CD8-positive, alpha-beta memory T cell (primary cell): Measurements from ENCODE around the gene CALML3. TPM values are rescaled to one million over a fixed set of nuclear protein-coding genes. Genes with fewer than 3 reads are reported as not detected.
"Not testable (repeated sequence)": the region's sequence is repeated elsewhere in the genome, so short reads cannot be mapped to it uniquely, and the experiment has no call there.

Experiments used
- CTCF ChIA-PET: fragments of 350-600 bp; sonication (Branson Sonifier 250); formaldehyde crosslinking; loops from one replicate; lab custom pipeline; 2021; ENCODE audit warnings: antibody characterized with exemption; lab: Charles Lee
- POLR2A ChIA-PET: fragments of 350-600 bp; sonication (Branson Sonifier 250); formaldehyde crosslinking; loops from one replicate; lab custom pipeline; 2021; ENCODE audit warnings: antibody characterized with exemption; lab: Charles Lee
- DNase-seq, 5 donors: peaks; one replicate each; pipeline versions ENCODE4 v3.0.0 to v3.0.0-alpha.2; 2020 to 2022; ENCODE audit warnings: mixed read lengths in 1 of 5
- H3K27ac ChIP-seq: one replicate; pipeline ENCODE4 v1.7.0; 2013; ENCODE audit warnings: low read depth, mild to moderate bottlenecking, low read length, moderate library complexity
- H3K27me3 ChIP-seq: 2 replicates; pipeline ENCODE4 v1.7.0; 2013; ENCODE audit warnings: low read length, mild to moderate bottlenecking; ENCODE audit not compliant: insufficient read depth, poor library complexity, severe bottlenecking
- H3K36me3 ChIP-seq: 2 replicates; pipeline ENCODE4 v1.7.0; 2013; ENCODE audit warnings: mild to moderate bottlenecking, low read length, moderate library complexity; ENCODE audit not compliant: insufficient read depth
- H3K4me1 ChIP-seq: 2 replicates; pipeline ENCODE4 v1.7.0; 2013; ENCODE audit warnings: mild to moderate bottlenecking, low read length, moderate library complexity; ENCODE audit not compliant: insufficient read depth
- H3K4me3 ChIP-seq: 2 replicates; pipeline ENCODE4 v1.7.0; 2013; ENCODE audit warnings: mild to moderate bottlenecking, low read length
- H3K9me3 ChIP-seq: 2 replicates; pipeline ENCODE4 v1.7.0; 2013; ENCODE audit warnings: mild to moderate bottlenecking, low read length
- H3K27ac Mint-ChIP-seq, 8 donors: one replicate each; pipeline ENCODE4 v1.8.0; 2020 to 2021; ENCODE audit warnings: mixed read lengths in 8 of 8, mild to moderate bottlenecking in 6 of 8, inconsistent platforms in 3 of 8, moderate library complexity in 3 of 8
- H3K27me3 Mint-ChIP-seq, 2 donors: one replicate each; pipeline ENCODE4 v1.8.0; 2020 to 2021; ENCODE audit warnings: mixed read lengths in 2 of 2, mild to moderate bottlenecking in 1 of 2, moderate library complexity in 1 of 2
- H3K36me3 Mint-ChIP-seq, 3 donors: one replicate each; pipeline ENCODE4 v1.8.0; 2020 to 2021; ENCODE audit warnings: mixed read lengths in 3 of 3, inconsistent platforms in 1 of 3, mild to moderate bottlenecking in 1 of 3
- H3K4me1 Mint-ChIP-seq, 3 donors: one replicate each; pipeline ENCODE4 v1.8.0; 2020 to 2021; ENCODE audit warnings: mixed read lengths in 3 of 3, inconsistent platforms in 1 of 3, mild to moderate bottlenecking in 1 of 3
- H3K4me3 Mint-ChIP-seq, 7 donors: one replicate each; pipeline ENCODE4 v1.8.0; 2020 to 2021; ENCODE audit warnings: mixed read lengths in 7 of 7, mild to moderate bottlenecking in 6 of 7, moderate library complexity in 4 of 7, inconsistent platforms in 2 of 7
- H3K9me3 Mint-ChIP-seq, 5 donors: one replicate each; pipeline ENCODE4 v1.8.0; 2020 to 2022; ENCODE audit warnings: mixed read lengths in 5 of 5, mild to moderate bottlenecking in 3 of 5, moderate library complexity in 2 of 5, inconsistent platforms in 1 of 5
- polyA plus RNA-seq: library from polyadenylated mRNA; unstranded; fragments of 300-500 nt; fragmentation: Illumina TruSeq; gene quantifications from one replicate; pipeline ENCODE4 v1.2.3, GENCODE V29; 2021
- total RNA-seq, 2 experiments: library from RNA; stranded (reverse); gene quantifications; one replicate each; pipeline ENCODE4 v1.2.3, GENCODE V29; 2021

CALML3 gene
- total and polyA plus RNA-seq, 3 experiments from 2014 or later = not detected

GRCh38 chr10:5557040-5557721 lies 32.4 kb downstream of the CALML3 start:
- H3K9me3 Mint-ChIP-seq = no peaks in the 10 kb centered on the region
- Histone ChIP-seq H3K27me3 (no peaks in the 10 kb centered on the region), H3K4me1 (peaks cover 16% of the 10 kb centered on the region), H3K4me3 (no peak overlapping the region), H3K9me3 (no peaks in the 10 kb centered on the region), H3K27ac (no peak overlapping the region), H3K36me3 (no peaks in the 10 kb centered on the region)
- peaks cover 6 to 11% (median 6%) of the 10 kb centered on the region in 3 donors for H3K4me1 Mint-ChIP-seq
- POLR2A ChIA-PET = interaction anchor here (0.6 kb wide), 1 partner anchor 8 kb away, joined by 4 read pairs; no protein-coding TSS in a partner anchor
- H3K4me3 Mint-ChIP-seq = no peak overlapping the region
- no peaks in the 10 kb centered on the region for H3K36me3 Mint-ChIP-seq
- CTCF ChIA-PET = no interaction called here
- peaks cover 5 to 8% of the 10 kb centered on the region in 2 donors for H3K27me3 Mint-ChIP-seq
- DNase-seq = no peak
- H3K27ac Mint-ChIP-seq = no peak overlapping the region

- no peak overlapping the region for H3K4me3 Mint-ChIP-seq
- ChIA-PET POLR2A (interaction anchor here (0.6 kb wide), 1 partner anchor 9 kb away, joined by 4 read pairs; no protein-coding TSS in a partner anchor), CTCF (interaction anchor here (1.0 kb wide), 1 partner anchor 8 kb away, joined by 3 read pairs; no protein-coding TSS in a partner anchor)
- no peak overlapping the region for H3K27ac Mint-ChIP-seq
- H3K9me3 ChIP-seq = no peaks in the 10 kb centered on the region
- H3K9me3 Mint-ChIP-seq = no peaks in the 10 kb centered on the region
- H3K27me3 Mint-ChIP-seq = peaks cover 4 to 11% of the 10 kb centered on the region in 2 donors
- no peaks in the 10 kb centered on the region for H3K36me3 ChIP-seq
- no peak overlapping the region for H3K4me3 ChIP-seq
- no peak overlapping the region for H3K27ac ChIP-seq
- DNase-seq = no peak
- H3K4me1 Mint-ChIP-seq = peaks cover 0 to 2% (median 0%) of the 10 kb centered on the region in 3 donors
- peaks cover 7% of the 10 kb centered on the region for H3K4me1 ChIP-seq
- no peaks in the 10 kb centered on the region for H3K36me3 Mint-ChIP-seq
- no peaks in the 10 kb centered on the region for H3K27me3 ChIP-seq
Observed at GRCh38 chr10:5557799-5558771, 33.3 kb downstream of the CALML3 start.

DNA sequence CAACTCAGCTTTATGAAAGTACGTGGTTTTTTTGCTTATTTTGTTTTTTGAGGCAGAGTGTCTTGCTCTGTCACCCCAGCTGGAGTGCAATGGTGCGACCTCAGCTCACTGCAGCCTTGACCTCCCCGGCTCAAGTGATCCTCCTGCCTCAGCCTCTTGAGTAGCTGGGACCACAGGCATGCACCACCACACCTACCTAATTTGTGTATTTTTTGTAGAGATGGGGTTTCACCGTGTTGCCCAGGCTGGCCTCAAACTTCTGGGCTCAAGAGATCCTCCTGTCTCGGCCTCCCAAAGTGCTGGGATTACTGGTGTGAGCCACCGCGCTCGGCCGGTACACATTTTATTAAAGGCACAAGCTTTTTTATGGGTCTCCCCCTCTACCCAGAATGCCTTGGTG lies 34.3 kb downstream of the CALML3 start:
- H3K4me3 ChIP-seq, H3K4me1 ChIP-seq, H3K27me3 ChIP-seq, H3K27me3 Mint-ChIP-seq, H3K9me3 Mint-ChIP-seq, H3K27ac ChIP-seq, H3K4me3 Mint-ChIP-seq, H3K27ac Mint-ChIP-seq, H3K36me3 ChIP-seq, H3K4me1 Mint-ChIP-seq, H3K9me3 ChIP-seq, H3K36me3 Mint-ChIP-seq, POLR2A ChIA-PET, DNase-seq: not testable (repeated sequence)
- CTCF ChIA-PET = interaction anchor here (1.0 kb wide), 1 partner anchor 9 kb away, joined by 3 read pairs; no protein-coding TSS in a partner anchor

- no peaks in the 10 kb centered on the region for H3K27me3 ChIP-seq
- H3K27me3 Mint-ChIP-seq = peaks cover 1 to 8% of the 10 kb centered on the region in 2 donors
- no peak overlapping the region for H3K27ac Mint-ChIP-seq
- H3K36me3 Mint-ChIP-seq = peaks cover 0 to 6% (median 0%) of the 10 kb centered on the region in 3 donors
- peaks cover 9 to 11% (median 10%) of the 10 kb centered on the region in 3 donors for H3K4me1 Mint-ChIP-seq
- no peaks in the 10 kb centered on the region for H3K36me3 ChIP-seq
- ChIA-PET POLR2A (no interaction called here), CTCF (interaction anchor here (1.1 kb wide), 1 partner anchor 63 kb away, joined by 3 read pairs; no protein-coding TSS in a partner anchor)
- H3K4me3 Mint-ChIP-seq = no peak overlapping the region
- H3K27ac ChIP-seq = no peak overlapping the region
- H3K9me3 ChIP-seq = no peaks in the 10 kb centered on the region
- H3K4me3 ChIP-seq = no peak overlapping the region
- H3K9me3 Mint-ChIP-seq = no peaks in the 10 kb centered on the region
- no peak for DNase-seq
- H3K4me1 ChIP-seq = peaks cover 16% of the 10 kb centered on the region
Observed at GRCh38 chr10:5559642-5560141, 34.9 kb downstream of the CALML3 start.

DNA sequence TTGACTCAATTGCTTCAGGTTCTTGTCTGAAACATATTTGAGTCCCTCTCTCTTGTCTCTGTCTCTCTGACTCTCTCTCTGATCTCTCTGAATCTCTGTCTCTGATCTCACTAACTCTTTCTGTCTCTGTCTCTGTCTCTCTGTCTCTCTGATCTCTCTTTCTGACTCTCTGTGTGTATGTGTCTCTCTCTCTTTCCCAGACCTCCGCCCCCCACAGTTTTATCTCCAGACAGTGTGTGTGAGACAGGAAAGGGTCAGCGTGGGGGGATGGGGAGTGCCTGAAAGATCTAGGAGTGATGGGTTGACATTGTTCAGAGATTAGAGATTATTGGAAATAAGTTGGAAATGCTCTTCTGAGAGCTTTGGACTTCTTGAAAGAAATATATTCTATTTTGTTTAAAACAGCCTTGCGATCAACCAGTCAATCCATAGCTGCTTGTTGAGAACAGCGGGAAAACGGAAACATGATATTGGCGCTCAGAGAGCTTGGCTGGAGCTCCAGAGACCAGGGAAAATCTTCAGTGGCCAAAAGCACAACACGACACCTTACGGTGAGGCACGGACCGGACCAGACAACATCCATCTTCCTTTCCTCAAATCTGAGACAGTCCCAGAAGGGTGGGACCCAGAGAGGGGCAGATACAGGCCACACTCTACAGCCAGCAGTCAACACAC lies 35.5 kb downstream of the CALML3 start:
- H3K4me3 Mint-ChIP-seq = peak overlapping the region in 1 of 7 donors; percentile 24
- DNase-seq = no peak
- no peaks in the 10 kb centered on the region for H3K36me3 ChIP-seq
- peaks cover 22% of the 10 kb centered on the region for H3K4me1 ChIP-seq
- ChIA-PET POLR2A (no interaction called here), CTCF (interaction anchor here (1.1 kb wide), 1 partner anchor 63 kb away, joined by 3 read pairs; no protein-coding TSS in a partner anchor)
- no peak overlapping the region for H3K27ac ChIP-seq
- no peaks in the 10 kb centered on the region for H3K9me3 ChIP-seq
- H3K27ac Mint-ChIP-seq = no peak overlapping the region
- H3K36me3 Mint-ChIP-seq = peaks cover 0 to 11% (median 0%) of the 10 kb centered on the region in 3 donors
- no peaks in the 10 kb centered on the region for H3K27me3 ChIP-seq
- H3K27me3 Mint-ChIP-seq = peaks cover 4 to 8% of the 10 kb centered on the region in 2 donors
- no peak overlapping the region for H3K4me3 ChIP-seq
- H3K9me3 Mint-ChIP-seq = no peaks in the 10 kb centered on the region
- peaks cover 14 to 17% (median 15%) of the 10 kb centered on the region in 3 donors for H3K4me1 Mint-ChIP-seq

DNA sequence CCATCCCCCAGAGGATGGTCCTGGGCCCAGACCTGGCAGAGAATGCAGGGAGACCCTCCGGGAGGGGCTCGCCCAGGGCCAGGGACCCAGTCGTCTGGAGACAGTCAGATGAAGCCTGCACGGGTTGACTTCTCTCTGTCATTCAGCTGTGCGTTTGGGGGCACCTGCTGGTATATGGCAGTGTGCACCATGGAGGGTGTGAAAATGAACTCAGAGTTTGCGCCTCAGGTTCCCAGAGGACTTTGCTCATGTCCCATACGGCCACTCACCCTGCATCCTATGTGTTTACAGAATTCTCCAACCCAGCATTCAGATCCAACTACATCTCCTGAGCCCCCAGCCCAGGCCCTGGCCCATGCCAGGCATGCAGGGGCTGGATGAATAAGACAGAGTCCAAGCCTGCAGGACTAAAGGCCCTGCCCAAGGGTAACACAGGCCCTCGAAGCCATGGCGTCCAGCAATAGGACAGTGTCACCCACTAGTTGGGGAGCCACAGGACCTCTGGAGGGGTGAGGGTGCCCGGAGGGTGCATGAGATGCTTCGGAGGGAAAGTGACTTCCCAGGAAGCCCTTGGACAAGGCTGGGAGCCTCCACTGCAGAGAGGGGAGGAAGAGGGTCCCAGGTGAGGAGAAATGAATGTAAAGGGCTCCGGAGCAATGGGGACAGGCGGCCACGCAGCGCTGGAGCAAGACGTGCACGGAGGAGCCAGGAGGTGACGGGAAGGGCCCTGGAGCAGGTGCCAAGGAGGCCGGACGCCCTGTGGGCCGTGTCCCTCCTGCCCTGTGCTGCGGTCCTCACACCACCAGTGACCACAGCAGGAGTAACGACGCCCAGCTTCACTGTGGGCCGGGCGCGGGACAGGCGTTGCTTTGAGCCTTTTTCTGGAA lies 36.3 kb downstream of the CALML3 start:
- Mint-ChIP-seq H3K27ac (peak overlapping the region in 1 of 8 donors; percentile 40), H3K9me3 (no peaks in the 10 kb centered on the region), H3K36me3 (peaks cover 0 to 11% (median 0%) of the 10 kb centered on the region in 3 donors), H3K27me3 (peaks cover 4 to 8% of the 10 kb centered on the region in 2 donors), H3K4me1 (peaks cover 14 to 17% (median 15%) of the 10 kb centered on the region in 3 donors), H3K4me3 (no peak overlapping the region)
- Histone ChIP-seq H3K4me1 (peaks cover 30% of the 10 kb centered on the region), H3K27ac (no peak overlapping the region), H3K9me3 (no peaks in the 10 kb centered on the region), H3K27me3 (no peaks in the 10 kb centered on the region), H3K4me3 (no peak overlapping the region), H3K36me3 (no peaks in the 10 kb centered on the region)
- ChIA-PET POLR2A (no interaction called here), CTCF (interaction anchor here (1.1 kb wide), 1 partner anchor 62 kb away, joined by 3 read pairs; no protein-coding TSS in a partner anchor)
- no peak for DNase-seq
